ENCODE measurements around the gene RPS6KC1. TPM values are rescaled to one million over a fixed set of nuclear protein-coding genes. Genes with fewer than 3 reads are reported as not detected.

The RPS6KC1 gene
- total and polyA plus RNA-seq, 9 of the 15 experiments (the other 6 are each of a cell fraction or from before 2014, with no cell fraction given), result 4.3 to 34.6 (median 20.9) TPM

- BruUV-seq (replicated peaks), result no TSS peak
- TF ChIP-seq CCNT2 (IDR thresholded peaks at IDR 0.05; ENCODE audit: borderline replicate concordance, extremely low read depth, insufficient read length, low read depth, low read length) (no peak), MTA1 (IDR thresholded peaks at IDR 0.05; ENCODE audit: borderline replicate concordance) (no peak), ERF (CRISPR knock-in tag; IDR thresholded peaks at IDR 0.05) (no peak), ZNF3 (CRISPR knock-in tag; IDR thresholded peaks at IDR 0.05) (no peak), HEY1 (CRISPR knock-in tag; IDR thresholded peaks at IDR 0.05; ENCODE audit: borderline replicate concordance) (no peak), SRSF1 (IDR thresholded peaks at IDR 0.05; ENCODE audit: low read depth, low read length) (no peak), HES1 (IDR thresholded peaks at IDR 0.05; ENCODE audit: low read depth) (no peak), ZNF280B (CRISPR knock-in tag; IDR thresholded peaks at IDR 0.05) (no peak), POLR3A (IDR thresholded peaks at IDR 0.05; ENCODE audit: borderline replicate concordance, extremely low read depth, insufficient read depth, insufficient read length) (no peak), ZBTB26 (CRISPR knock-in tag; IDR thresholded peaks at IDR 0.05) (no peak), ZNF830 (CRISPR knock-in tag; IDR thresholded peaks at IDR 0.05) (no peak), RUNX1 (IDR thresholded peaks at IDR 0.05; ENCODE audit: low read depth) (no peak), ZNF780A (CRISPR knock-in tag; IDR thresholded peaks at IDR 0.05) (no peak), FOXJ3 (CRISPR knock-in tag; IDR thresholded peaks at IDR 0.05) (no peak), ZNF436 (CRISPR knock-in tag; IDR thresholded peaks at IDR 0.05) (no peak), PTRF (tag; IDR thresholded peaks at IDR 0.05) (no peak), RBM15 (IDR thresholded peaks at IDR 0.05; ENCODE audit: insufficient read depth, low read length) (no peak), ZNF41 (CRISPR knock-in tag; conservative IDR thresholded peaks at IDR 0.05) (no peak), MAFF (IDR thresholded peaks at IDR 0.05; ENCODE audit: low read length) (no peak), TCF7L2 (IDR thresholded peaks at IDR 0.05; ENCODE audit: low read depth, low read length) (no peak)
- no peaks in the 10 kb centered on the region for H3K27me3 ChIP-seq (ENCODE audit: control insufficient read depth in 2 of 2, insufficient read depth in 2 of 2, low read length in 2 of 2)
- WGBS (ENCODE audit: insufficient coverage, low coverage, missing lambda C conversion rate), result 32% methylated on average over 3 of the region's 3 CpGs
- no peaks in the 10 kb centered on the region for H4K20me1 ChIP-seq (replicated peaks; ENCODE audit: control insufficient read depth, insufficient read depth, low read length)
- no peak overlapping the region for H3K4me3 ChIP-seq
- peaks cover 6% of the 10 kb centered on the region; the same call in 1 of the 3 replicates for H3K79me2 ChIP-seq (ENCODE audit: control insufficient read depth, insufficient read depth, low read length)
- DNase-seq (ENCODE audit: extremely low read depth in 1 of 4, low spot score in 3 of 4) (peak in 1 of 4 experiments; percentile 15), ATAC-seq (peak; percentile 66), FAIRE-seq (no peak)
- no peaks in the 10 kb centered on the region for H3K9me1 ChIP-seq (ENCODE audit: control insufficient read depth, insufficient read depth, low read length)
- in situ Hi-C loops (cut with MboI) (no loop called here), intact Hi-C loops (cut with micrococcal nuclease) (no loop called here)
- H3K36me3 ChIP-seq (ENCODE audit: control insufficient read depth, insufficient read depth, low read length), result no peaks in the 10 kb centered on the region; the same call in 2 of the 3 replicates
- peaks cover 0 to 7% of the 10 kb centered on the region in 2 experiments; a peak in 3 of 5 replicates for H3K4me1 ChIP-seq (replicated peaks in 1 of 2; ENCODE audit: control insufficient read depth in 2 of 2, insufficient read depth in 2 of 2, low read length in 2 of 2)
- no peak overlapping the region for H3K27ac ChIP-seq (ENCODE audit: extremely low read depth, low read depth, low read length)
- H2AFZ ChIP-seq (ENCODE audit: low read depth, low read length), result no peak overlapping the region
- no peak overlapping the region for H3K9ac ChIP-seq (ENCODE audit: insufficient read depth in 1 of 2, low read depth in 2 of 2, low read length in 2 of 2)
- CTCF ChIA-PET (ENCODE audit: low intra/inter-chr PET ratio), result no interaction called here
- no peaks in the 10 kb centered on the region for H3K9me3 ChIP-seq (replicated peaks; ENCODE audit: control insufficient read depth, insufficient read depth, low read depth, low read length)
- POLR2A ChIA-PET, result interaction anchor here (1.0 kb wide), 1 partner anchor 13 kb away, joined by 4 read pairs; no protein-coding TSS in a partner anchor
- no peak overlapping the region for H3K4me2 ChIP-seq (ENCODE audit: insufficient read depth, low read length)
Observed at GRCh38 chr1:213154056-213154685, 103.1 kb downstream of the RPS6KC1 start.

All from K562 (cell line).